Right lobe of liver (tissue), 4 donors: ENCODE results near the gene EMILIN2.

Source experiments
- POLR2A ChIP-seq: fragments of 450-650 bp; IDR thresholded peaks from one replicate; pipeline ENCODE4 v1.6.1; 2017; ENCODE audit warnings: antibody characterized with exemption, mild to moderate bottlenecking
- TF ChIP-seq, protein P1 (sequence below), 4 donors: fragments of 200-600 bp in 3 of 4; fragments of 450-650 bp in 1 of 4; IDR thresholded peaks; one replicate each; pipeline versions ENCODE4 v1.5.1 to v1.8.0; 2016 to 2022; ENCODE audit warnings: antibody characterized with exemption in 4 of 4, mild to moderate bottlenecking in 2 of 4
- donor health status: DM: no; HTN: no; CAD: no.
- donor health status: DM: no; HTN: no; CAD: no.
- donor health status: DM: no; HTN: yes; CAD: no.

GRCh38 chr18:2850816-2851215 is 4.0 kb downstream of the EMILIN2 start:
- TF ChIP-seq, protein P1, sequence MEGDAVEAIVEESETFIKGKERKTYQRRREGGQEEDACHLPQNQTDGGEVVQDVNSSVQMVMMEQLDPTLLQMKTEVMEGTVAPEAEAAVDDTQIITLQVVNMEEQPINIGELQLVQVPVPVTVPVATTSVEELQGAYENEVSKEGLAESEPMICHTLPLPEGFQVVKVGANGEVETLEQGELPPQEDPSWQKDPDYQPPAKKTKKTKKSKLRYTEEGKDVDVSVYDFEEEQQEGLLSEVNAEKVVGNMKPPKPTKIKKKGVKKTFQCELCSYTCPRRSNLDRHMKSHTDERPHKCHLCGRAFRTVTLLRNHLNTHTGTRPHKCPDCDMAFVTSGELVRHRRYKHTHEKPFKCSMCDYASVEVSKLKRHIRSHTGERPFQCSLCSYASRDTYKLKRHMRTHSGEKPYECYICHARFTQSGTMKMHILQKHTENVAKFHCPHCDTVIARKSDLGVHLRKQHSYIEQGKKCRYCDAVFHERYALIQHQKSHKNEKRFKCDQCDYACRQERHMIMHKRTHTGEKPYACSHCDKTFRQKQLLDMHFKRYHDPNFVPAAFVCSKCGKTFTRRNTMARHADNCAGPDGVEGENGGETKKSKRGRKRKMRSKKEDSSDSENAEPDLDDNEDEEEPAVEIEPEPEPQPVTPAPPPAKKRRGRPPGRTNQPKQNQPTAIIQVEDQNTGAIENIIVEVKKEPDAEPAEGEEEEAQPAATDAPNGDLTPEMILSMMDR (IDR thresholded peaks at IDR 0.05), result no peak
- TF ChIP-seq POLR2A, result no peak
